HepG2 (cell line): Measurements from ENCODE around the gene VSIG2.
"Not testable (repeated sequence)": the region's sequence is repeated elsewhere in the genome, so short reads cannot be mapped to it uniquely, and the experiment has no call there.

ENCODE experiments used
- EP300 ChIP-seq, 3 experiments: sonication (generic) in 1 of 3; formaldehyde crosslinking in 1 of 3; IDR thresholded peaks; 2 replicates each; pipeline versions ENCODE4 v1.5.1 to v1.6.1; 2011 to 2020; ENCODE audit warnings: low read depth in 2 of 3, low read length in 2 of 3, borderline replicate concordance in 1 of 3, improper control_type of control experiment in 1 of 3, mild to moderate bottlenecking in 1 of 3, missing genetic modification reagents in 1 of 3, moderate library complexity in 1 of 3
- IRF2 ChIP-seq: IDR thresholded peaks from 2 replicates; pipeline ENCODE4 v1.6.1; 2018; ENCODE audit warnings: missing genetic modification reagents, missing compliant biosample characterization
- POLR2A ChIP-seq, 2 experiments: IDR thresholded peaks; 2 replicates each; pipeline ENCODE4 v1.6.1; 2011; ENCODE audit warnings: low read depth in 2 of 2, low read length in 2 of 2, mild to moderate bottlenecking in 1 of 2, moderate library complexity in 1 of 2; ENCODE audit not compliant: insufficient read depth in 1 of 2
- ZNF337 ChIP-seq: sonication (generic); formaldehyde crosslinking; IDR thresholded peaks from 2 replicates; pipeline ENCODE4 v1.5.1; 2020; ENCODE audit warnings: missing genetic modification reagents, low read depth, mild to moderate bottlenecking, borderline replicate concordance
- ZNF562 ChIP-seq: sonication (generic); formaldehyde crosslinking; IDR thresholded peaks from 2 replicates; pipeline ENCODE4 v1.8.0; 2022; ENCODE audit warnings: missing genetic modification reagents, borderline replicate concordance
- ZZZ3 ChIP-seq: sonication (generic); formaldehyde crosslinking; IDR thresholded peaks from 2 replicates; pipeline ENCODE4 v1.4.0; 2020; ENCODE audit warnings: missing genetic modification reagents, mild to moderate bottlenecking, borderline replicate concordance
- TF ChIP-seq, protein P1 (sequence below): sonication (generic); formaldehyde crosslinking; IDR thresholded peaks from 2 replicates; pipeline ENCODE4 v1.5.0; 2020; ENCODE audit warnings: missing genetic modification reagents, mild to moderate bottlenecking, borderline replicate concordance
- TF ChIP-seq, protein P2 (sequence below): sonication (generic); formaldehyde crosslinking; IDR thresholded peaks from 2 replicates; pipeline ENCODE4 v1.4.0; 2020; ENCODE audit warnings: missing genetic modification reagents

DNA sequence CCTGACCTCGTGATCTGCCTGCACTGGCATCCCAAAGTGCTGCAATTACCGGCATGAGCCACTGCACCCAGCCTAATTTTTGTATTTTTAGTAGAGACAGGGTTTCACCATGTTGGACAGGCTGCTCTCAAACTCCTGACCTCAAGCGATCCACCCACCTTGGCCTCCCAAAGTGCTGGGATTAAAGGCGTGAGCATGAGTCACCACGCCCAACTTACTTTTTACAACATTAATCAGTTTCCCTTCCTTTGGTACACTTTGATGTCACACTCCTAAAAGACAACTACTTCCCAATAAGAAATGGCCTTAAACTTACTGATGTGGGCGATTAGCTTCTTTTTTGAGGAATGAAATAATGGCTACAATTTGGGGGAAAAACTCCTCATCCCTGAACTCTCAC, 18.9 kb upstream of the VSIG2 start:
- TF ChIP-seq, protein P1, sequence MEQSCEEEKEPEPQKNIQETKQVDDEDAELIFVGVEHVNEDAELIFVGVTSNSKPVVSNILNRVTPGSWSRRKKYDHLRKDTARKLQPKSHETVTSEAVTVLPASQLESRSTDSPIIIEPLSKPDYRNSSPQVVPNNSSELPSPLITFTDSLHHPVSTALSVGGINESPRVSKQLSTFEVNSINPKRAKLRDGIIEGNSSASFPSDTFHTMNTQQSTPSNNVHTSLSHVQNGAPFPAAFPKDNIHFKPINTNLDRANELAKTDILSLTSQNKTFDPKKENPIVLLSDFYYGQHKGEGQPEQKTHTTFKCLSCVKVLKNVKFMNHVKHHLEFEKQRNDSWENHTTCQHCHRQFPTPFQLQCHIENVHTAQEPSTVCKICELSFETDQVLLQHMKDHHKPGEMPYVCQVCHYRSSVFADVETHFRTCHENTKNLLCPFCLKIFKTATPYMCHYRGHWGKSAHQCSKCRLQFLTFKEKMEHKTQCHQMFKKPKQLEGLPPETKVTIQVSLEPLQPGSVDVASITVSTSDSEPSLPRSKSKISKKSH (CRISPR knock-in tag): not testable (repeated sequence)
- TF ChIP-seq, protein P2, sequence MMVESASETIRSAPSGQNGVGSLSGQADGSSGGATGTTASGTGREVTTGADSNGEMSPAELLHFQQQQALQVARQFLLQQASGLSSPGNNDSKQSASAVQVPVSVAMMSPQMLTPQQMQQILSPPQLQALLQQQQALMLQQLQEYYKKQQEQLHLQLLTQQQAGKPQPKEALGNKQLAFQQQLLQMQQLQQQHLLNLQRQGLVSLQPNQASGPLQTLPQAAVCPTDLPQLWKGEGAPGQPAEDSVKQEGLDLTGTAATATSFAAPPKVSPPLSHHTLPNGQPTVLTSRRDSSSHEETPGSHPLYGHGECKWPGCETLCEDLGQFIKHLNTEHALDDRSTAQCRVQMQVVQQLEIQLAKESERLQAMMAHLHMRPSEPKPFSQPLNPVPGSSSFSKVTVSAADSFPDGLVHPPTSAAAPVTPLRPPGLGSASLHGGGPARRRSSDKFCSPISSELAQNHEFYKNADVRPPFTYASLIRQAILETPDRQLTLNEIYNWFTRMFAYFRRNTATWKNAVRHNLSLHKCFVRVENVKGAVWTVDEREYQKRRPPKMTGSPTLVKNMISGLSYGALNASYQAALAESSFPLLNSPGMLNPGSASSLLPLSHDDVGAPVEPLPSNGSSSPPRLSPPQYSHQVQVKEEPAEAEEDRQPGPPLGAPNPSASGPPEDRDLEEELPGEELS (CRISPR knock-in tag): not testable (repeated sequence)
- TF ChIP-seq ZZZ3; ZNF562 (CRISPR knock-in tag); IRF2 (CRISPR knock-in tag); ZNF337 (CRISPR knock-in tag); EP300 (IDR thresholded peaks at IDR 0.05; ENCODE audit: low read depth in 2 of 2, low read length in 2 of 2); EP300 (CRISPR knock-in tag; IDR thresholded peaks at IDR 0.05; ENCODE audit: borderline replicate concordance); POLR2A (IDR thresholded peaks at IDR 0.05; ENCODE audit: insufficient read depth in 1 of 2, low read depth in 2 of 2, low read length in 2 of 2): not testable (repeated sequence)
